Liver (tissue), 9 donors: ENCODE data around the gene ELAC2. TPM values are rescaled to one million over a fixed set of nuclear protein-coding genes. Genes with fewer than 3 reads are reported as not detected.

ENCODE experiments used
- DNase-seq: peaks from one replicate; pipeline ENCODE4 v3.0.0-alpha.2; 2017; ENCODE audit warnings: low spot score
- H3K27ac ChIP-seq, 2 donors: one replicate each; pipeline ENCODE4 v1.7.0; 2013; ENCODE audit warnings: inconsistent platforms in 2 of 2, low read length in 2 of 2, control low read depth in 1 of 2, low read depth in 1 of 2, mild to moderate bottlenecking in 1 of 2
- H3K27me3 ChIP-seq, 4 donors: one replicate each; pipeline versions ENCODE4 v1.6.1 to v1.7.0; 2013; ENCODE audit warnings: low read length in 3 of 4, inconsistent platforms in 1 of 4, mild to moderate bottlenecking in 1 of 4, moderate library complexity in 1 of 4; ENCODE audit not compliant: control insufficient read depth in 4 of 4, insufficient read depth in 4 of 4
- H3K36me3 ChIP-seq, 4 donors: one replicate each; pipeline versions ENCODE4 v1.6.1 to v1.7.0; 2013; ENCODE audit warnings: low read length in 3 of 4, mild to moderate bottlenecking in 3 of 4, low read depth in 1 of 4, moderate library complexity in 1 of 4; ENCODE audit not compliant: control insufficient read depth in 4 of 4, insufficient read depth in 3 of 4
- H3K4me1 ChIP-seq, 4 donors: one replicate each; pipeline versions ENCODE4 v1.6.1 to v1.7.0; 2013; ENCODE audit warnings: low read length in 3 of 4, mild to moderate bottlenecking in 3 of 4, moderate library complexity in 1 of 4; ENCODE audit not compliant: control insufficient read depth in 4 of 4, insufficient read depth in 4 of 4
- H3K4me3 ChIP-seq, 3 donors: one replicate each; pipeline versions ENCODE4 v1.6.1 to v1.7.0; 2013; ENCODE audit warnings: low read length in 3 of 3, control low read depth in 1 of 3, low read depth in 1 of 3, mild to moderate bottlenecking in 1 of 3
- H3K9ac ChIP-seq, 2 donors: one replicate each; pipeline ENCODE4 v1.7.0; 2013; ENCODE audit warnings: low read length in 2 of 2, mild to moderate bottlenecking in 2 of 2, moderate library complexity in 2 of 2, control low read depth in 1 of 2, low read depth in 1 of 2
- H3K9me3 ChIP-seq, 4 donors: one replicate each; pipeline versions ENCODE4 v1.6.1 to v1.7.0; 2013; ENCODE audit warnings: low read length in 3 of 4; ENCODE audit not compliant: control insufficient read depth in 4 of 4
- ATF3 ChIP-seq: IDR thresholded peaks from 2 replicates; pipeline ENCODE4 v1.6.1; 2016; ENCODE audit warnings: antibody characterized with exemption
- CTCF ChIP-seq: fragments of 150-350 bp; IDR thresholded peaks from 2 replicates; pipeline ENCODE4 v1.5.1; 2017; ENCODE audit warnings: improper control_type of control experiment, low read depth, low read length; ENCODE audit not compliant: missing input control
- EGR1 ChIP-seq, 2 donors: IDR thresholded peaks; 2 replicates each; pipeline ENCODE4 v1.6.1; 2016 to 2018; ENCODE audit warnings: antibody characterized with exemption in 2 of 2, low read depth in 2 of 2
- FOXA1 ChIP-seq: IDR thresholded peaks from 2 replicates; pipeline ENCODE4 v1.6.1; 2016; ENCODE audit warnings: antibody characterized with exemption
- FOXA2 ChIP-seq: IDR thresholded peaks from 2 replicates; pipeline ENCODE4 v1.6.1; 2016; ENCODE audit warnings: antibody characterized with exemption
- GABPA ChIP-seq, 2 donors: IDR thresholded peaks in 1 of 2; conservative IDR thresholded peaks in 1 of 2; 2 replicates each; pipeline ENCODE4 v1.6.1; 2016; ENCODE audit warnings: antibody characterized with exemption in 2 of 2, mild to moderate bottlenecking in 1 of 2, moderate library complexity in 1 of 2
- HNF4A ChIP-seq, 2 donors: conservative IDR thresholded peaks; 2 replicates each; pipeline ENCODE4 v1.6.1; 2016; ENCODE audit warnings: antibody characterized with exemption in 2 of 2, mild to moderate bottlenecking in 2 of 2
- HNF4G ChIP-seq: IDR thresholded peaks from 2 replicates; pipeline ENCODE4 v1.6.1; 2016; ENCODE audit warnings: antibody characterized with exemption
- JUND ChIP-seq, 2 donors: IDR thresholded peaks; 2 replicates each; pipeline ENCODE4 v1.6.1; 2016; ENCODE audit warnings: antibody characterized with exemption in 2 of 2
- MAX ChIP-seq: IDR thresholded peaks from 2 replicates; pipeline ENCODE4 v1.6.1; 2016; ENCODE audit warnings: antibody characterized with exemption
- NR2F2 ChIP-seq: IDR thresholded peaks from 2 replicates; pipeline ENCODE4 v1.6.1; 2016; ENCODE audit warnings: antibody characterized with exemption
- RAD21 ChIP-seq, 2 donors: IDR thresholded peaks; 2 replicates each; pipeline ENCODE4 v1.6.1; 2016; ENCODE audit warnings: antibody characterized with exemption in 2 of 2, mild to moderate bottlenecking in 2 of 2
- REST ChIP-seq: IDR thresholded peaks from 2 replicates; pipeline ENCODE4 v1.6.1; 2016; ENCODE audit warnings: antibody characterized with exemption, mild to moderate bottlenecking
- RXRA ChIP-seq, 2 donors: IDR thresholded peaks; 2 replicates each; pipeline ENCODE4 v1.6.1; 2017 to 2018; ENCODE audit warnings: antibody characterized with exemption in 2 of 2, mild to moderate bottlenecking in 1 of 2
- SP1 ChIP-seq: IDR thresholded peaks from 2 replicates; pipeline ENCODE4 v1.6.1; 2018; ENCODE audit warnings: antibody characterized with exemption, mild to moderate bottlenecking
- TAF1 ChIP-seq: conservative IDR thresholded peaks from 2 replicates; pipeline ENCODE4 v1.6.1; 2016; ENCODE audit warnings: antibody characterized with exemption, mild to moderate bottlenecking
- YY1 ChIP-seq: IDR thresholded peaks from 2 replicates; pipeline ENCODE4 v1.6.1; 2016; ENCODE audit warnings: antibody characterized with exemption, mild to moderate bottlenecking
- ZBTB33 ChIP-seq: IDR thresholded peaks from 2 replicates; pipeline ENCODE4 v1.6.1; 2016; ENCODE audit warnings: antibody characterized with exemption
- WGBS: extraction: QIAGEN DNeasy Blood & Tissue Kit; methylation state at CpG from one replicate; pipeline ENCODE4 v1.1.7; 2013; 5-methylcytosine and 5-hydroxymethylcytosine counted together
- polyA plus RNA-seq, 2 donors: library from polyadenylated mRNA; stranded (reverse) in 1 of 2; unstranded in 1 of 2; fragments of 200-250 nt in 1 of 2; fragments of >200 nt in 1 of 2; fragmentation: Nextera tagmentation in 1 of 2; extraction: Ambion mirVana in 1 of 2; gene quantifications; one replicate each; pipeline versions ENCODE4 v1.2.1 to v1.2.3, GENCODE V29; 2013 to 2015
- total RNA-seq, 2 donors: library from RNA; depleted of rRNA; stranded (reverse); fragments of >200 nt; gene quantifications; one replicate each; pipeline ENCODE4 v1.2.3, GENCODE V29; 2014
- donor health status: healthy.
- donor health status: healthy.
- donor health status: healthy.
- donor health status: healthy.
- donor health status: healthy.

The ELAC2 gene
- total and polyA plus RNA-seq, 4 donors, result 26.5 to 54.1 (median 36.2) TPM

GRCh38 chr17:13003927-13004326 is 13.9 kb downstream of the ELAC2 start:
- no peak for DNase-seq
- Histone ChIP-seq H3K27ac (no peak overlapping the region), H3K4me1 (peaks cover 0 to 11% (median 0%) of the 10 kb centered on the region in 4 donors), H3K27me3 (no peaks in the 10 kb centered on the region), H3K9me3 (no peaks in the 10 kb centered on the region), H3K4me3 (no peak overlapping the region), H3K36me3 (peaks cover 16 to 66% (median 47%) of the 10 kb centered on the region in 4 donors), H3K9ac (no peak overlapping the region)
- WGBS, result 95% methylated on average over 6 of the region's 6 CpGs
- no peak for TF ChIP-seq HNF4G
- no peak for TF ChIP-seq EGR1 (IDR thresholded peaks at IDR 0.05; ENCODE audit: low read depth in 2 of 2)
- no peak for TF ChIP-seq GABPA (IDR thresholded peaks at IDR 0.05 in 1 of 2, conservative IDR thresholded peaks at IDR 0.05 in 1 of 2)
- TF ChIP-seq ATF3, result no peak
- no peak for TF ChIP-seq NR2F2
- TF ChIP-seq JUND (IDR thresholded peaks at IDR 0.05), result no peak
- no peak for TF ChIP-seq HNF4A (conservative IDR thresholded peaks at IDR 0.05)
- TF ChIP-seq MAX, result no peak
- TF ChIP-seq SP1, result no peak
- no peak for TF ChIP-seq RXRA (IDR thresholded peaks at IDR 0.05)
- no peak for TF ChIP-seq RAD21 (IDR thresholded peaks at IDR 0.05)
- no peak for TF ChIP-seq FOXA2
- TF ChIP-seq ZBTB33, result no peak
- TF ChIP-seq REST, result no peak
- TF ChIP-seq TAF1, result no peak
- TF ChIP-seq FOXA1, result no peak
- no peak for TF ChIP-seq CTCF
- TF ChIP-seq YY1, result no peak
